ENCODE results near the gene IL1RAPL1.

DNA sequence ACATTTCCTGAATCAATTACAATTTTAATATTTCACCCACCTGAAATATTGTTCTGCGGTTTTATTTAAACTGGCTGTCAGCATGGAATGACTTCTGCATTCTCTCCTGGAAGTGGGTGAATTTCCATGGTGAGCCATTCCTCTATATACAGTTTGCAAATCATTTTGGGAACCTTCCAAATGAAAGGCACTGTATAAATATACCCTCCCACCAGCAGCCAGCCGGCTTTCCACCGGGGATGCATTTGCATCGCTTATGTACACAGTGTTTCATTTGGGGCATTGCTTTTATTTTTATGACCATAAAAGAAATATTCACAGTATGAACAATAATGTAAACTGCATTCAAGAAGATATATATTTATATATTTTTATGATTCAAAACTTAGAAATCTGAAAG is 4.7 kb upstream of the IL1RAPL1 start:
- TF ChIP-seq CTCF (IDR thresholded peaks at IDR 0.05) (no peak), POLR2A (IDR thresholded peaks at IDR 0.05) (no peak), EP300 (IDR thresholded peaks at IDR 0.05) (no peak)

Measured in tibial nerve (tissue), 4 donors.